H1 (cell line): Measurements from ENCODE around the gene PAOX.

Experiments
- CTCF ChIP-seq, 3 experiments: IDR thresholded peaks; 1 replicate in 2 of 3; 2 replicates in 1 of 3; pipeline versions ENCODE4 v1.5.1 to v1.6.1; 2011; ENCODE audit warnings: low read length in 3 of 3, mild to moderate bottlenecking in 3 of 3, inconsistent platforms in 2 of 3, low read depth in 1 of 3, moderate library complexity in 1 of 3; ENCODE audit not compliant: insufficient read depth in 1 of 3; ENCODE audit errors: control extremely low read depth in 1 of 3
- POLR2A ChIP-seq, 2 experiments: IDR thresholded peaks; 1 replicate in 1 of 2; 2 replicates in 1 of 2; pipeline ENCODE4 v1.6.1; 2011; ENCODE audit warnings: low read depth in 2 of 2, low read length in 2 of 2, mild to moderate bottlenecking in 2 of 2; ENCODE audit errors: control extremely low read depth in 1 of 2
- SP2 ChIP-seq: IDR thresholded peaks from 2 replicates; pipeline ENCODE4 v1.6.1; 2012; ENCODE audit warnings: mild to moderate bottlenecking, low read length, inconsistent platforms
- USF2 ChIP-seq: IDR thresholded peaks from 2 replicates; pipeline ENCODE4 v1.6.1; 2011; ENCODE audit warnings: low read length, improper control_type of control experiment

- TF ChIP-seq CTCF (IDR thresholded peaks at IDR 0.05; ENCODE audit: control extremely low read depth in 1 of 3, insufficient read depth in 1 of 3, low read depth in 1 of 3, low read length in 3 of 3) (no peak), SP2 (no peak), POLR2A (IDR thresholded peaks at IDR 0.05; ENCODE audit: control extremely low read depth in 1 of 2, low read depth in 2 of 2, low read length in 2 of 2) (no peak), USF2 (no peak)
Observed at GRCh38 chr10:133378251-133379096, 588 bp upstream of the PAOX start.
